Endothelial cell of coronary artery (primary cell): ENCODE data around the gene CERCAM. TPM values are rescaled to one million over a fixed set of nuclear protein-coding genes. Genes with fewer than 3 reads are reported as not detected.

Source experiments
- total RNA-seq: library from RNA; depleted of rRNA; stranded (reverse); fragments of >200 nt; gene quantifications from 2 replicates; pipeline ENCODE4 v1.2.3, GENCODE V29; 2014

CERCAM gene
- total RNA-seq, result 14.6 and 48.1 TPM in 2 replicates

GRCh38 chr9:128420651-128421481 is at the start of gene CERCAM:
CERCAM (plus strand) TSS chr9:128420857; CDS start chr9:128420878, 21 bp downstream.

GRCh38 chr9:128455849-128456612 is 35.4 kb downstream of the CERCAM start, which contains the start of gene ODF2:
ODF2 (plus strand) TSS chr9:128456006; CDS start chr9:128456092, 86 bp downstream.

Other genes starting within 250 kb of the CERCAM start
- 17.9 and 30.1 TPM in 2 replicates for gene CIZ1, start 229.3 kb upstream of the CERCAM start, total RNA-seq
- gene DNM1, start 217.5 kb upstream of the CERCAM start, total RNA-seq, result 0.27 and 2.9 TPM in 2 replicates
- gene GOLGA2, start 144.8 kb upstream of the CERCAM start, total RNA-seq, result 55.2 and 83.3 TPM in 2 replicates
- 26.8 and 32.1 TPM in 2 replicates for gene SWI5, start 144.6 kb upstream of the CERCAM start, total RNA-seq
- gene TRUB2, start 98.4 kb upstream of the CERCAM start, total RNA-seq, result 24.1 and 31.8 TPM in 2 replicates
- gene COQ4, start 98.0 kb upstream of the CERCAM start, total RNA-seq, result 20.9 and 30.8 TPM in 2 replicates
- 27.0 and 27.9 TPM in 2 replicates for gene SLC27A4, start 80.3 kb upstream of the CERCAM start, total RNA-seq
- gene URM1, start 49.5 kb upstream of the CERCAM start, total RNA-seq, result 39.2 and 43.2 TPM in 2 replicates
- 45.7 and 46.6 TPM in 2 replicates for gene ODF2, start 35.1 kb downstream of the CERCAM start, total RNA-seq
- 21.5 and 21.8 TPM in 2 replicates for gene GLE1, start 83.9 kb downstream of the CERCAM start, total RNA-seq
- gene SPTAN1, start 131.7 kb downstream of the CERCAM start, total RNA-seq, result 484 and 510 TPM in 2 replicates
- gene DYNC2I2, start 236.0 kb downstream of the CERCAM start, total RNA-seq, result 44.1 and 70.7 TPM in 2 replicates